ENCODE measurements around the gene CACNB4.

Gene CACNB4

DNA sequence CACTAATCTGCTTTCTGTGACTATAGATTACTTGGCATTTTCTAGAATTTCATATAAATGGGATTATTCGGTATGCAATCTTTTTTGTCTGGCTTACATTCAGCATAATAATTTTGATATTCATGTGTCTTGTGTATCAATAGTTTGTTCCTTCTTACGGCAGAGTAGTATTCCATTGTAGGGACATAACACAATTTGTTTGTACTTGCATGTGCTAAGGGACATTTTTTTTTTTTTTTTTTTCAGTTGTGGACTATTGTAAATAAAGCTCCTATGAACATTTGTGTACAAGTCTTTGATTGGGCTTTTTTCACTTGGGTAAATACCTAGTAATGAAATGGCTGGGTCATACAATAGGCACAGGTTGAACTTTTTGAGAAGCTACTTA lies 315.7 kb downstream of the CACNB4 start:
- DNase-seq (ENCODE audit: low read depth): no peak

Data from GM04503 (cell line).